Cortex of kidney (tissue), 1 donor: ENCODE measurements around the gene TNRC6C.
"Not testable (repeated sequence)": the region's sequence is repeated elsewhere in the genome, so short reads cannot be mapped to it uniquely, and the experiment has no call there.

ENCODE experiments used
- DNase-seq: peaks from one replicate; lab custom pipeline; 2025; lab: John Stamatoyannopoulos, UW

The TNRC6C gene

GRCh38 chr17:77929871-77930436, 28.5 kb upstream of the TNRC6C start:
- DNase-seq: no peak

- DNase-seq: no peak
These were observed 27.4 kb upstream of the TNRC6C start for GRCh38 chr17:77930780-77931768.

- DNase-seq: no peak
These were observed 24.6 kb upstream of the TNRC6C start for GRCh38 chr17:77933777-77934398.

- DNase-seq: no peak
These were observed 23.4 kb upstream of the TNRC6C start for GRCh38 chr17:77935121-77935571.

GRCh38 chr17:77935744-77936143, 22.8 kb upstream of the TNRC6C start:
- DNase-seq: not testable (repeated sequence)

- no peak for DNase-seq
These were observed 21.6 kb upstream of the TNRC6C start for GRCh38 chr17:77936881-77937280.

- DNase-seq: no peak
These were observed 17.5 kb upstream of the TNRC6C start for GRCh38 chr17:77941004-77941403.

GRCh38 chr17:77942112-77942988, 16.2 kb upstream of the TNRC6C start:
- DNase-seq: no peak

GRCh38 chr17:77943971-77944370, 14.5 kb upstream of the TNRC6C start:
- no peak for DNase-seq

GRCh38 chr17:77944390-77945222, 13.9 kb upstream of the TNRC6C start:
- DNase-seq: no peak

GRCh38 chr17:77946900-77947645, 11.4 kb upstream of the TNRC6C start:
- no peak for DNase-seq

GRCh38 chr17:77948690-77949114, 9.8 kb upstream of the TNRC6C start:
- DNase-seq: no peak

- no peak for DNase-seq
These were observed 7.4 kb upstream of the TNRC6C start for GRCh38 chr17:77951123-77951522.

- DNase-seq: no peak
These were observed 6.1 kb upstream of the TNRC6C start for GRCh38 chr17:77952368-77952767.

GRCh38 chr17:77957235-77957856, 1.2 kb upstream of the TNRC6C start:
- DNase-seq: no peak

- DNase-seq: no peak
These were observed 218 bp downstream of the TNRC6C start for GRCh38 chr17:77958716-77959125.

GRCh38 chr17:77959126-77959925, 823 bp downstream of the TNRC6C start:
- DNase-seq: no peak

GRCh38 chr17:77959926-77960521, 1.5 kb downstream of the TNRC6C start:
- no peak for DNase-seq
